SH-SY5Y (cell line): ENCODE data around the gene NLGN2.

Source experiments
- GATA2 ChIP-seq: IDR thresholded peaks from 2 replicates; pipeline ENCODE4 v1.6.1; 2011; ENCODE audit warnings: mild to moderate bottlenecking, low read depth, low read length
- GATA3 ChIP-seq: IDR thresholded peaks from 2 replicates; pipeline ENCODE4 v1.6.1; 2011; ENCODE audit warnings: low read depth, mild to moderate bottlenecking, low read length, moderate library complexity

The NLGN2 gene

DNA sequence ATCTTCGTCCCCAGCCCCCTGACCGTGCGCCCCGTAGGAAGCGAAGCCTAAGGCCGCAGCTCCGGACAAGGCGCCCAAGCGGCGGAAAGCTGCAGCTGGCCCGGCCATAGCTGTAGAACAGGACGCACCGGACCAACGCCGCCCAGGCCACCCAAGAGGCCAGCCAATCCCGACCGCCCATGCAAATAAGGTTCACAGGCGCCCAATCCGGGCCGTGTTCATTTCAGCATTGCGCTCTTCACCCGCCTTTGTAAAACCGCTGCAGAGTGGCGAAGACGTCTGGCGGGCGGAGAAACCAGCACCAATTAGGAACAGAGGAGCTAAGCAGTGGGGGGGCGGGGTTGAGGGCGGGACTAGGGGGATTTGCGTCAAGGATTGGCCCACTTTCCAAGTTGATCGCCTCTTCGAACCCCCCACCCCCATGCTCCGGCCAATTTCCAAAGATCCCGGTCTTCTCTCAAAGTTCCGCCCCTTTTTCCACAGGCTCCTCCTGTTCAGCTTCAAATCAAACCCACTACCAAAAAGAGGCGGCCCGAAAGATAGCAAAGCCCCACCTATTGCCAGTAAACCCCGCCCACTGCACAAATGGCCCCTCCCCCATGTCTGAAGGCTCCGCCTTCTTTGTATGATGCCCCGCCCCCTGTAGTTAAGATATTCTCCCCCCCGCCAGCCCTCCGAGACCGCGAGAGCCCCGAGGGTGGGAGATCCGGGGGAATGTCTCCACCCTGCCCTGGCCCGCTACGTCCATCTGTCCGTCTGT is 3.5 kb upstream of the NLGN2 start, which contains the start of gene TMEM256:
Gene TMEM256 (minus strand): TSS at position 121 of the 760 bp plus-strand sequence. CDS start 13 bp downstream, at position 108.
- TF ChIP-seq GATA3 (no peak), GATA2 (no peak)

DNA sequence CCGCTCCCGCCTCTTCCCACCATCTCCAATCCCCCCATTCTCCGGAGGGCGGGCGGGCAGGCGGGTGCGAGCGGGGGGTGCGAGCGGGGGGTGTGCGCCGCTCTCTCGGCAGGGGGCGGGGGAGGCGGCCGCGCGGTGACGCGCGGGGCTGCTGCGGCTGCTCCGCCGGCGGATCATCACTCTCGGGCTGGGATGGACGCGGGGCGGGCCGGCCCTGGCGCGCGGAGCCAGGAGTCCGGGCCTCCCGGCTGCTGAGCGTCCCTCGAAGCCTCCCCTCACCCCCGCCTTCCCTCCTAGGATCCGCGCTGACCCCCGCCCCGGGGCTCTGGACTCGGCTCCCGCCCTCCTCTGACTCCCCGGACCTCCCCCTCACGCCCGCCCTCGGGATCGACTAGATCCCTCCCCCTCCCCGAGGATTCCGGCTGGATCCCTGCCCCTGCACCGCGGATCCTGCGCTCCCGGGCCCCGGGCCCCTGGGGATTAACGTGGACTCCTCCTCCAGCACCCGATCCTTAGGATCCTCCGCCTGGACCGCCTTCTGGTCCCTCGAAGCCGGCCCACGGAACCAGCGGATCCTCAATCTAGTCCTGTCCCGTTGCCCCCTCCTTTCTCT is 2.8 kb upstream of the NLGN2 start:
- TF ChIP-seq GATA3 (no peak), GATA2 (no peak)

DNA sequence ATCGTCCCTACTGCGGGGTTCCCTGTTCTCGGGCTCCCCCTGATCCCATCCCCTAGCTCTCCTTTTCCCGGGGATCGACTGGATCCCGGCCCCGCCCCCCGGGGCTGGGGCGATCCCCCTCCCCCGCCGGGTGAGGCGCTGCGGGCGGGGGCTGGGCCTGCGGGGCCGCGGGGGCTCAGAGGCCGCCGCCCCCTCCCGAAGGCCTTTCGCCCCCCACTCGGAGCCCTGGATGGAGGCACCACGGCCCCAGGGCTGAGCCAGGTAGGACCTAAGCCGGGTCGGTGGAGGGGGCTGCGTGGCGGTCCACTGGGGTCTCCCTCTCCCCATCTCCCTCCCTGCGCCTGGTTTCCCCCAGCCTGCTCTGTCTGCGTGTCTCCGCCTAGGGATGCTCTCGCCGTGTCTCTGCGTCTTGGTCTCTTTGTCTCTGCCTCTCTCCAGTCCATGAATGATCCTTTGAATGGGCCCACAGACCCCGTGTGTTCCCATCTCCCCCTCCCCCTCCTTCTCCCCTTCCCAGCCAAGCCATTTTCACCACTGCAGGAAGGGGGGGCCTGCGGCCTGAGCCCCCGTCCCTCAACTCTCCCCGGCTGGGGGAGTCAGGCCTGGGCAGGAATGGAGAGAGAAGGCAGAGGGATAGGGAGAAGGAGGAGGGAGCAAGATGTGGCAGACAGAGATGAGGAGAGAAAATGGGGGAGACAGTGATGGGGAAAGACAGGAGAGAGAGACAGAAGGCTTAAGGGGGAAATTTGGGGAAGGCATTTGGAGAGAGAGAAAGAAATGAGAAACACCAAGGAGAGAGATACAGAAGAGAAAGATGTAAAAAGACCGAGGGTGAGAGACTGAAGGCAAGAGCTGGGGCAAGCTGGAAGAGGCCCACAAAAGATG is 2.1 kb upstream of the NLGN2 start:
- TF ChIP-seq GATA3, result no peak
- no peak for TF ChIP-seq GATA2

DNA sequence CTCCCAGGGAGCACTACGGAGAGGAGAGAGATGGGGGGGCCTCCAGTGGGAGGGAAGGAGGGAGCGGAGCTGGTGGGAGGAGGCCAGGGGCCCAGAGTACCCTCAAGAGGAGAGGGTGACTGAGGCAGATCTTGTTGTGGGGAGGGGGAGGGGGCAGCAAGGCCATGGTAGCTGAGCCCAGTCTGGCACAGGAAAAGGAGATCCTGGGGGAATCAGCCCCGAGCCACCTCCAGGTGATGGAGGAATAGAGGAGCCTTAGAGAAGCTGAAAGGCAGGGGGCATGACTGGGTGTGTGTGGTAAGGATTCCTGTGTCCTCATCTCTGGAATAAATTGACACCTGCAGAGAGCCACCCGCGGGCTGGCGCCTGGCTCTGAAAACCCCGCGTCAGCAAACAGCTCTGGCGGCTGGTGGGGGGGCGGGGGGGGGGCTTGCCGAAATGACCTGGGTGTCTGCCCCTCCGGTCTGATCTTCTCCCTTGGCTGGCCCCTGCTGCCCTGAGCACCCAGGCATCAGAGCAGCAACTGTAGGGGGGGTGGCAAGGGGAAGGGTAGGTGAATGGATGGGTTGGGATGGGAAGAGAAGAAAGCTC is 1.3 kb upstream of the NLGN2 start:
- TF ChIP-seq GATA2 (no peak), GATA3 (no peak)

DNA sequence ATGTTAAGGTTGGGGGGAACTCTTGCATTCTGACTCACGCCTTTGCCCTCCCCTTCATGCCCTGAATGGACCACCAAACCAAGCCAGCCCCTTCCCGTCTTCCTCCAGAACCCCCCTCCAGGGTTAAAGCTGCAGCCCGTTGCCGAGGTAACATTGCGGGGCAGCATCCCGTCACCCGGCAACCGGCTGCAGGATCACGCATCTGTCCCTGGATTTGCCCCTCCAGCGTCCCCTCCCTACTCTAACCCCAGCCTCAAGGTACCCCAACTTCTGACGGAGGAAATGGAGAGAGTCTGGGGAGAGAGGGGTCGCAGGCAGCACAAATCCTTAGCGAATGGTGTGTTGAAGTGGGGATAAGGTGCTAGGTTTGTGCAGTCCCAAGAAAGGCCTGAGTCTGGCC is 563 bp upstream of the NLGN2 start:
- TF ChIP-seq GATA3 (no peak), GATA2 (no peak)

DNA sequence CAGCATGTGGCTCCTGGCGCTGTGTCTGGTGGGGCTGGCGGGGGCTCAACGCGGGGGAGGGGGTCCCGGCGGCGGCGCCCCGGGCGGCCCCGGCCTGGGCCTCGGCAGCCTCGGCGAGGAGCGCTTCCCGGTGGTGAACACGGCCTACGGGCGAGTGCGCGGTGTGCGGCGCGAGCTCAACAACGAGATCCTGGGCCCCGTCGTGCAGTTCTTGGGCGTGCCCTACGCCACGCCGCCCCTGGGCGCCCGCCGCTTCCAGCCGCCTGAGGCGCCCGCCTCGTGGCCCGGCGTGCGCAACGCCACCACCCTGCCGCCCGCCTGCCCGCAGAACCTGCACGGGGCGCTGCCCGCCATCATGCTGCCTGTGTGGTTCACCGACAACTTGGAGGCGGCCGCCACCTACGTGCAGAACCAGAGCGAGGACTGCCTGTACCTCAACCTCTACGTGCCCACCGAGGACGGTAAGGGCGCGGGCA is 645 bp downstream of the NLGN2 start:
- TF ChIP-seq GATA3 (no peak), GATA2 (no peak)

DNA sequence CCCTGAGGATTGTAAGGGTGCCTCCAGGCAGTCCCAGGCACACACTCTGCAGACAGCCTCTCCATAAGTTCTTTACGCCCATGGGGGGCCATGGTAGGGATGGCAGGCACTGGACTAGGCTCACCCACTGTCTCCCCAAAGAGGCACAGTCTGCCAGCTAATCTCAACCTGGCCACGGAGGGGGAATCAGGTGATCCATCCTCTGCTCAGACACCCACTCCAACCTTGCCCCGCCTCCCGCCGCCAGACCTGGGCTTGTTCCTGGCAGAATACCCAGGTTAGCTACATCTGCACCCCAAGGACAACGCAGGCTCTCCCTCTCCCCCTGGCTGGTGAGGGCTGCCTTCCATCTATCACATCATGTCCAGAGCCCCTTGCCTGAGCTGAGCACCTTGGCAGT is 1.2 kb downstream of the NLGN2 start:
- no peak for TF ChIP-seq GATA3
- TF ChIP-seq GATA2, result no peak

DNA sequence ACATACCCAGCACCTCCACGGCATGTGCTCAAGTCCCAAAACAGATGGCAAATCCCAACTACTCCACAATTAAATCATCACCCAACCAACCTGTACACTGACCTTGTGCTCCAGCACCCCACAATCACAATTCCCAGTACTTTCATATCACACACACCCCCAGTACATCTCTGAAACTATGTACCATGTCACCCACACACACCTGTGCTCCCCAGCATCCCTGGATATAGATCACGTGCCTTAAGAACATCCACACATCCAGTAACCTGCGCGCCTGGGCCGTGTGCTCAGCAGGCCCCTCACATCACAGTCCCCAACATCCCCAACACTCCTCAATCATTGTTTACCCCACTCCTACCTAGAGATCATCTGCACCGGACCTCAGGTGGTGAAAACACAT is 2.1 kb downstream of the NLGN2 start:
- no peak for TF ChIP-seq GATA3
- no peak for TF ChIP-seq GATA2

DNA sequence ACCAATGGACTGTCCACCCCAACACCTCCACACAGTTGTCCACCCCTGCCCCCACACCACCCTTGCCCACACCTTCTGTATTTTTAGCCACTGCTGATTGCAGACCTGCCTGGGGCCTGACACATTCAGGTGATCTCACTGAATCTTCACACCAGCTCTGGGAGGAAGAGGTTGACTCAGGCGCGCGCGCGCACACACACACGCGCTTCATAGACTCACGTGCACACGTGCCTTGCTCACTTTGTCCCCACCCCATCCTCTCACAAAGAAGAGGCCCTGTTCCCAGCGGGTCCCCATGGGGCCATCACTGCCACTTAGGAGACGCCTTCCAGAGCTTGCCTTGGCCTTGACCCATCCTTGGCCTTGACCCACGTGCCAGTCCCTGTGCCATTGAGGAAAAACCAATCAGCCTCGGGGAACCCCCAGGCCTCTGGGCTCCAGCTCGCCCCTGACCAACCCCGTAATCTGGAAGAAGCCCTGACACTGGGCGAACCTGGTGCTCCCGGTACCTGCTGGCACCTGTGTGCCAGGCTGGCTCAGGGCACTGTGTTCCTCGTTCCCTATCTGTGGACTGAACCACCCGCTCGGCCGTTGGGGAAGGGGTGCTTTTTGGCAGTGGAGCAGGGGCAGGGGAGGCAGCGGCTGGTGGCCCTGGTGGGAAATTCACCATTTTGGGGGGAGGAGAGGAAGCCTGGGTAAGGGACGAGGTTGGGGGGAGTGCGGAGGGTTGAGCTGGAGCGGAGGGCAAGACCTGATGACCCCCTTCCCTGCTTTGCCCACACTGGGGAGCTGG is 3.2 kb downstream of the NLGN2 start:
- TF ChIP-seq GATA3 (no peak), GATA2 (no peak)

DNA sequence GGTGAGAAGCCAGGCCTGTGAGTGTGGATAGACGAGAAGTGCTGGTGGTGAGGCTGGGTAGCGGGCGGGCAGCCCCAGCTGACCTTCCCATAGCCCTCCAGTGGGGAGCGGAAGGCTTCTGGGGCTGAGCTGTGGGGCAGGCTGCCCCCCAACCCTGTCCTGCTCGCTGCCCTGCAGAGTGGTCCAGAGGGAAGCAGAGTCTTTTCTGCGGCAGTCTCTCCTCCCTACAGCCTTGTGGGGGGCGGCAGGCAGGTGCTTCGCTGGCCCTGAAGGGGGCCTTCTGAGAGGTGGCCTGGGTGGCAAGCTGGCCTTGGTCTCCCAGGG is 3.7 kb downstream of the NLGN2 start:
- TF ChIP-seq GATA2 (no peak), GATA3 (no peak)

DNA sequence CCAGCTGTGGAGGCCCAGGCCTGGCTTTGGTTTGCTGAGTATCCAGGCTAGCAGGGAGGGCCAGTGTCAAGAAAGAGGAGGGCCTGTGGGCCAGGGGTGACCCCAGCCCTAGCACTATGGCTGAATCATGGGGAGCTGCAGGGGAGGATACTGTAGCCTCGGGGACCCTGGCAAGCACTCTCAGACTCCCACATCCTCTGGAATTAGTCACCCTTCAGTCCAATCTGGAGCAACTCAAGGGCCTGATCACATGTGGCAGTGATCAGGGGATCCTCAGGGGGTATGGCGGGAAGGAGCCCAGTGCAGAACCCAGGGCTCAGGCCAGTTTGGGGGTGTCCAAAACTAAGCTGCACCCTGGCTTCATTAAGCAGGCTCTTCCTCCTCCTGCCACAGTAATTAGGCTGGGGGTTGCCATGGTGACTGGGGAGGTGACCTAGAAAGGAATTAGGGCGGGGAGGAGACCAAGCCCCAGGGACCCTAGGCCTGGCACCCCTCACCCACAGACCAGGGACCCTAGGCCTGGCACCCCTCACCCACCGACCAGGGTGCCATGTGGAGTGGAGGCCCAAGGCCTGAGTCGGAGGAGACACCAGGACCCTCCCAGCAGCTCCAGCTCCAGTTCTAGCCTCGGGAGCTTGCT is 5.8 kb downstream of the NLGN2 start:
- no peak for TF ChIP-seq GATA3
- no peak for TF ChIP-seq GATA2

DNA sequence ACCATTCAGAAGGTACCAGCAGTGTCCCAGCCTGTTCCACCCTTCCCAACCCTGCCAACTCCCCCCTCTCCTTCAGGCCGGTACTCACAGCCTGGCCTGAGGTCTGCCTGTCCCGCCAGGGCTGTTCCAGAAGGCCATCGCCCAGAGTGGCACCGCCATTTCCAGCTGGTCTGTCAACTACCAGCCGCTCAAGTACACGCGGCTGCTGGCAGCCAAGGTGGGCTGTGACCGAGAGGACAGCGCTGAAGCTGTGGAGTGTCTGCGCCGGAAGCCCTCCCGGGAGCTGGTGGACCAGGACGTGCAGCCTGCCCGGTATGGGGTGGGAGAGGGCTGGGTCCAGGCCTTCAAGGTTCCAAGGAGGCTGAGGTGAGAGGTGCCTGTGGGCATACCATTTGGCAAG is 7.2 kb downstream of the NLGN2 start:
- TF ChIP-seq GATA2 (no peak), GATA3 (no peak)

DNA sequence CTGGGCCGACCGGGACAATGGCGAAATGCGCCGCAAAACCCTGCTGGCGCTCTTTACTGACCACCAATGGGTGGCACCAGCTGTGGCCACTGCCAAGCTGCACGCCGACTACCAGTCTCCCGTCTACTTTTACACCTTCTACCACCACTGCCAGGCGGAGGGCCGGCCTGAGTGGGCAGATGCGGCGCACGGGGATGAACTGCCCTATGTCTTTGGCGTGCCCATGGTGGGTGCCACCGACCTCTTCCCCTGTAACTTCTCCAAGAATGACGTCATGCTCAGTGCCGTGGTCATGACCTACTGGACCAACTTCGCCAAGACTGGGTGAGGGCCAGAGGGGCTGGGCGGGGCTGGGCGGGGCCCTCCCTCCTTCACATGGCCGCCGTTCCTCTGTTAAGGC is 8.1 kb downstream of the NLGN2 start:
- no peak for TF ChIP-seq GATA3
- no peak for TF ChIP-seq GATA2
